K562 (cell line): ENCODE data around the gene MDM4. TPM values are rescaled to one million over a fixed set of nuclear protein-coding genes. Genes with fewer than 3 reads are reported as not detected.

ENCODE experiments used
- ATF1 ChIP-seq, 2 experiments: fragments of 450-650 bp in 1 of 2; IDR thresholded peaks; 2 replicates each; pipeline ENCODE4 v1.6.1; 2016; ENCODE audit warnings: missing compliant biosample characterization in 1 of 2, missing genetic modification characterization in 1 of 2
- EWSR1 ChIP-seq: fragments of 450-650 bp; IDR thresholded peaks from 2 replicates; pipeline ENCODE4 v1.6.1; 2018; ENCODE audit warnings: borderline replicate concordance, mild to moderate bottlenecking, low read depth, moderate library complexity; ENCODE audit not compliant: partially characterized antibody
- LARP7 ChIP-seq: fragments of 450-650 bp; IDR thresholded peaks from 2 replicates; pipeline ENCODE4 v1.6.1; 2016
- MLX ChIP-seq, 2 experiments: fragments of 450-650 bp in 1 of 2; sonication (generic) in 1 of 2; formaldehyde crosslinking; conservative IDR thresholded peaks; 2 replicates each; pipeline versions ENCODE4 v1.4.0 to v1.8.1; 2020 to 2022; ENCODE audit warnings: mild to moderate bottlenecking in 1 of 2, missing genetic modification reagents in 1 of 2
- NONO ChIP-seq, 2 experiments: fragments of 200-400 bp in 1 of 2; fragments of 450-650 bp in 1 of 2; formaldehyde crosslinking in 1 of 2; IDR thresholded peaks; 2 replicates each; pipeline ENCODE4 v1.6.1; 2017; ENCODE audit warnings: low read depth in 2 of 2, mild to moderate bottlenecking in 2 of 2, moderate library complexity in 2 of 2, low read length in 1 of 2
- PHF8 ChIP-seq: fragments of 200-600 bp; sonication (generic); IDR thresholded peaks from 2 replicates; pipeline ENCODE4 v1.6.1; 2012; ENCODE audit warnings: mixed run types, mild to moderate bottlenecking, inconsistent platforms, low read length, moderate library complexity, borderline replicate concordance
- RAD51 ChIP-seq: fragments of 450-650 bp; IDR thresholded peaks from 2 replicates; pipeline ENCODE4 v1.7.1; 2016; ENCODE audit warnings: low read depth, mild to moderate bottlenecking, borderline replicate concordance
- SRSF7 ChIP-seq: fragments of 200-400 bp; formaldehyde crosslinking; optimal IDR thresholded peaks from 2 replicates; pipeline ENCODE3; 2017; ENCODE audit warnings: mild to moderate bottlenecking, low read depth, low read length
- SUPT5H ChIP-seq: fragments of 450-650 bp; IDR thresholded peaks from 2 replicates; pipeline ENCODE4 v1.6.1; 2016
- TCFL5 ChIP-seq: fragments of 250-450 bp; sonication (Bioruptor Pico); conservative IDR thresholded peaks from 2 replicates; pipeline ENCODE4 v1.6.1; 2021; ENCODE audit warnings: mild to moderate bottlenecking, moderate library complexity, matching md5 sums
- ZBTB40 ChIP-seq, 2 experiments: fragments of 450-650 bp in 1 of 2; sonication (generic) in 1 of 2; formaldehyde crosslinking in 1 of 2; IDR thresholded peaks; 2 replicates each; pipeline versions ENCODE4 v1.7.1 to v1.9.0; 2016 to 2022; ENCODE audit warnings: inconsistent platforms in 1 of 2, mild to moderate bottlenecking in 1 of 2, missing genetic modification reagents in 1 of 2
- ZFX ChIP-seq: sonication (generic); formaldehyde crosslinking; IDR thresholded peaks from 2 replicates; pipeline ENCODE4 v1.8.0; 2022; ENCODE audit warnings: mild to moderate bottlenecking, missing genetic modification reagents, moderate library complexity
- ZKSCAN1 ChIP-seq: fragments of 150-350 bp; IDR thresholded peaks from 2 replicates; pipeline ENCODE4 v1.6.1; 2016; ENCODE audit warnings: low read depth, low read length
- ZNF12 ChIP-seq: sonication (generic); formaldehyde crosslinking; IDR thresholded peaks from 2 replicates; pipeline ENCODE4 v1.4.0; 2020; ENCODE audit warnings: mild to moderate bottlenecking, missing genetic modification reagents
- ZNF274 ChIP-seq: IDR thresholded peaks from 2 replicates; pipeline ENCODE4 v1.6.1; 2011; ENCODE audit warnings: low read depth, mild to moderate bottlenecking, low read length, moderate library complexity, borderline replicate concordance
- ZNF699 ChIP-seq: fragments of 250-450 bp; sonication (Bioruptor Pico); IDR thresholded peaks from 2 replicates; pipeline ENCODE4 v1.8.0; 2021; ENCODE audit warnings: mild to moderate bottlenecking, moderate library complexity; ENCODE audit not compliant: insufficient replicate concordance
- polyA plus RNA-seq, 8 experiments: library from polyadenylated mRNA; depleted of rRNA in 4 of 8; stranded (reverse) in 5 of 8; unstranded in 3 of 8; fragments of >200 nt; fragmentation: Nextera tagmentation in 2 of 8; fragmentation: Illumina TruSeq in 1 of 8; extraction: Ambion mirVana in 2 of 8; extraction: Trizol in 1 of 8; gene quantifications; 2 replicates each; pipeline versions ENCODE4 v1.2.1 to v1.2.3, GENCODE V29; 2011 to 2014; ENCODE audit warnings: inconsistent platforms in 1 of 8, missing spikeins in 1 of 8
- total RNA-seq, 7 experiments: library from RNA; depleted of rRNA in 6 of 7; stranded (reverse); fragments of >200 nt in 6 of 7; fragmentation: Illumina TruSeq in 2 of 7; extraction: Trizol in 2 of 7; gene quantifications; 2 replicates each; pipeline versions ENCODE4 v1.2.1 to v1.2.3, GENCODE V29; 2011 to 2021; ENCODE audit warnings: low replicate concordance in 1 of 7

Gene MDM4
- total and polyA plus RNA-seq, 9 of the 15 experiments (the other 6 are each of a cell fraction or from before 2014, with no cell fraction given) = 3.3 to 61.7 (median 21.2) TPM

GRCh38 chr1:204507317-204508105, 8.7 kb upstream of the MDM4 start (continued):
- no peak for TF ChIP-seq TCFL5 (CRISPR knock-in tag)
- no peak for TF ChIP-seq EWSR1
- peak; percentile 93 for TF ChIP-seq SUPT5H
- TF ChIP-seq ZNF699 (CRISPR knock-in tag) = no peak
- TF ChIP-seq LARP7 = peak; percentile 88; the same call in 1 of the 2 replicates
- TF ChIP-seq ZFX (CRISPR knock-in tag) = peak; percentile 37; the same call in 1 of the 2 replicates
- no peak for TF ChIP-seq ATF1 (CRISPR knock-in tag; IDR thresholded peaks at IDR 0.05)
- peak; percentile 49; the same call in 1 of the 2 replicates for TF ChIP-seq ATF1 (tag; IDR thresholded peaks at IDR 0.05)
- no peak for TF ChIP-seq SRSF7
- no peak for TF ChIP-seq ZNF274
- peak; percentile 31 to 95; a peak in 3 of 4 replicates for TF ChIP-seq NONO (IDR thresholded peaks at IDR 0.05; ENCODE audit: low read depth in 2 of 2, low read length in 1 of 2)
- peak in 1 of 2 experiments; percentile 7; a peak in 1 of 4 replicates for TF ChIP-seq MLX (CRISPR knock-in tag; conservative IDR thresholded peaks at IDR 0.05)
- TF ChIP-seq ZBTB40 (IDR thresholded peaks at IDR 0.05) = peak; percentile 37
- TF ChIP-seq ZBTB40 (CRISPR knock-in tag; IDR thresholded peaks at IDR 0.05) = no peak
- TF ChIP-seq PHF8 = peak; percentile 44; the same call in 1 of the 2 replicates
- peak; percentile 98 for TF ChIP-seq ZKSCAN1
- TF ChIP-seq RAD51 = no peak
- TF ChIP-seq ZNF12 (CRISPR knock-in tag) = no peak
